ENCODE data around the gene CTCF. TPM values are rescaled to one million over a fixed set of nuclear protein-coding genes. Genes with fewer than 3 reads are reported as not detected.
"Not testable (repeated sequence)": the region's sequence is repeated elsewhere in the genome, so short reads cannot be mapped to it uniquely, and the experiment has no call there.

CTCF gene
- total and polyA plus RNA-seq, 7 experiments from 2014 or later: 49.8 to 78.6 (median 59.8) TPM

DNA sequence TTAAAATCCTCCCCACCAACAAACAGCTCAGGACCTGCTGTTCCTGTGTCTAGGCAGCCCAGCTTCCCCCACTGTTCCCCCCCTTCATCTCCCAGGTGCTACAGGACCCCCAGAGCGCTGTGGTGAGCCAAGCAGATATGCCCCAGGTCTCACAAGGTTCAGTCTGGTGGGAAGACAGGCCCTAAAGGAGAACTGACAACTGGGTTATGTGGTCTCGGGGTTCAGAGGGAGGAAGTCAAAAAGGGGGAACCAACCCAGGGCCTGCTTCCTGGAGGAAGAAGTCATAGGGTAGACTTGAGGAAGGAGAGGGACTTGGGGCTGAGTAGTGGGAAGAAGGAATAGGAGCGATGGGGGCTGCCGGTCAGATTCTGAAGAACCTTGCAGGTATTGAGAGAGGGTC, 31.1 kb upstream of the CTCF start:
- Mint-ChIP-seq H3K4me1 (peaks cover 24 to 38% (median 31%) of the 10 kb centered on the region in 7 donors), H3K27ac (peak overlapping the region in 2 of 9 donors; percentile 38 to 41), H3K27me3 (peaks cover 0 to 70% (median 11%) of the 10 kb centered on the region in 5 donors), H3K9me3 (peaks cover 0 to 2% (median 0%) of the 10 kb centered on the region in 11 donors), H3K36me3 (no peaks in the 10 kb centered on the region), H3K4me3 (peak overlapping the region in 3 of 10 donors; percentile 25 to 90 (median 56))
- ATAC-seq: peak; percentile 55
- H3K27me3 ChIP-seq (ENCODE audit: control insufficient read depth in 2 of 2, insufficient read depth in 2 of 2, low read length in 2 of 2): peaks cover 4 to 9% of the 10 kb centered on the region in 2 donors
- intact Hi-C loops (cut with micrococcal nuclease): no loop called here
- CTCF ChIA-PET: interaction anchor here (0.6 to 6.0 kb wide), 2 partner anchors 10 to 129 kb away, joined by 3 to 48 read pairs; partner anchors contain the start of gene ACD
- POLR2A ChIA-PET: interaction anchor here (1.1 to 1.2 kb wide), 2 partner anchors 10 to 32 kb away, joined by 3 to 5 read pairs; no protein-coding TSS in a partner anchor
- no peak overlapping the region for H3K27ac ChIP-seq (ENCODE audit: low read depth, low read length)
- no peak overlapping the region for H3K4me3 ChIP-seq (ENCODE audit: low read length)
- peaks cover 11 to 22% of the 10 kb centered on the region in 2 donors for H3K4me1 ChIP-seq (ENCODE audit: control insufficient read depth in 2 of 2, insufficient read depth in 2 of 2, low read length in 2 of 2)
- no peaks in the 10 kb centered on the region for H3K36me3 ChIP-seq (ENCODE audit: control insufficient read depth in 2 of 3, insufficient read depth in 3 of 3, low read length in 3 of 3)
- DNase-seq: no peak
- no peaks in the 10 kb centered on the region for H3K9me3 ChIP-seq (ENCODE audit: control insufficient read depth in 2 of 3, low read length in 3 of 3)

DNA sequence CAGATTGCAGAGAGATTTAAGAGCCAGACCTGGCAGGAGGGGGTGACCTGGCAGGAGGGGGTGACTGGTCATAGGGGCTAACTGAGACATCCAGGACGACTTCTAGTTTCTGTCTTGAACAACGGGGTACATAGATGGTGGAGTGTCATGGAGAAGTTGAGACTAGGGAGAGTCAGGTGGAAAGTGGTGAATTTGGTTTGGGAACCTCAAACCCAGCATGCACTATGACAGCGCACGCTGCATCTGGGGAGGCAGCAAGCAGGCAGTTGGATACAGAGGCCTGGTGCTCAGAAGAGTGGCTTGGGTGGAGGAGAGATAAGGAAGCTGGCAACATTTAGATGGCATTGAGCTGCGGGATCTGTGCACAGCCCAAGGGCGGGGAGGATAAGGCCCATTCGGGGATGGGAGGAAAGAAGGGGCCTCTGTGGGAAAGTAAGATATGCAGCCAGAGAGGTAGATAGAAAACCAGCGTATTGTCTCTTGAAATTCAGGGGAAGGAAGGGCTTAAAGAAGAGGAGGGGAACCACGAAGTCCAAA, 29.2 kb upstream of the CTCF start:
- peaks cover 11 to 22% of the 10 kb centered on the region in 2 donors for H3K4me1 ChIP-seq (ENCODE audit: control insufficient read depth in 2 of 2, insufficient read depth in 2 of 2, low read length in 2 of 2)
- ATAC-seq (no peak), DNase-seq (no peak)
- Mint-ChIP-seq H3K36me3 (no peaks in the 10 kb centered on the region), H3K4me3 (peak overlapping the region in 1 of 10 donors; percentile 2), H3K27me3 (peaks cover 0 to 64% (median 11%) of the 10 kb centered on the region in 5 donors), H3K27ac (peak overlapping the region in 3 of 9 donors; percentile 14 to 29 (median 16)), H3K9me3 (peaks cover 0 to 3% (median 0%) of the 10 kb centered on the region in 11 donors), H3K4me1 (peaks cover 32 to 49% (median 38%) of the 10 kb centered on the region in 7 donors)
- H3K9me3 ChIP-seq (ENCODE audit: control insufficient read depth in 2 of 3, low read length in 3 of 3): no peaks in the 10 kb centered on the region
- H3K27me3 ChIP-seq (ENCODE audit: control insufficient read depth in 2 of 2, insufficient read depth in 2 of 2, low read length in 2 of 2): peaks cover 4 to 9% of the 10 kb centered on the region in 2 donors
- no peak overlapping the region for H3K27ac ChIP-seq (ENCODE audit: low read depth, low read length)
- H3K4me3 ChIP-seq (ENCODE audit: low read length): no peak overlapping the region
- ChIA-PET POLR2A (interaction anchor here (0.6 to 1.8 kb wide), 9 partner anchors 8 to 171 kb away, joined by 3 to 10 read pairs (median 4); partner anchors contain the start of gene CTCF), CTCF (interaction anchor here (0.6 to 6.0 kb wide), 4 partner anchors 12 to 306 kb away, joined by 3 to 48 read pairs (median 4); no protein-coding TSS in a partner anchor)
- intact Hi-C loops (cut with micrococcal nuclease): no loop called here
- H3K36me3 ChIP-seq (ENCODE audit: control insufficient read depth in 2 of 3, insufficient read depth in 3 of 3, low read length in 3 of 3): peaks cover 0 to 2% (median 0%) of the 10 kb centered on the region in 3 experiments

DNA sequence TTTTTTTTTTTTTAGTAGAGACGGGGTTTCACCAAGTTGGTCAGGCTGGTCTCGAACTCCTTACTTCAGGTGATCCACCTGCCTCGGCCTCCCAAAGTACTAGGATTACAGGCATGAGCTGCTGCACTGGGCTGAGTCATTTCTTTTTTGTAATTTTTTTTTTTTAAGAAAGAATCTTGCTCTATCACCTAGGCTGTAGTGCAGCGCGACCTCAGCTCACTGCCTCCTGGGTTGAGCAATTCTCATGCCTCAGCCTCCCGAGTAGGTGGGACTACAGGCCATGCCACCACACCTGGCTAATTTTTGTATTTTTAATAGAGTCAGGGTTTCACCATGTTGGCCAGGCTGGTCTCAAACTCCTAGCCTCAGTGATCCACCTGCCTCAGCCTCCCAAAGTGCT, 28.3 kb upstream of the CTCF start:
- H3K36me3 Mint-ChIP-seq; H3K27ac Mint-ChIP-seq; H3K27me3 ChIP-seq (ENCODE audit: control insufficient read depth in 2 of 2, insufficient read depth in 2 of 2, low read length in 2 of 2); intact Hi-C loops (cut with micrococcal nuclease); H3K27ac ChIP-seq (ENCODE audit: low read depth, low read length); H3K36me3 ChIP-seq (ENCODE audit: control insufficient read depth in 2 of 3, insufficient read depth in 3 of 3, low read length in 3 of 3); DNase-seq; H3K4me3 Mint-ChIP-seq; H3K4me3 ChIP-seq (ENCODE audit: low read length); H3K9me3 ChIP-seq (ENCODE audit: control insufficient read depth in 2 of 3, low read length in 3 of 3); ATAC-seq; H3K9me3 Mint-ChIP-seq: not testable (repeated sequence)
- CTCF ChIA-PET: interaction anchor here (6.0 kb wide), 1 partner anchor 13 kb away, joined by 48 read pairs; no protein-coding TSS in a partner anchor
- POLR2A ChIA-PET: interaction anchor here (0.7 to 1.5 kb wide), 2 partner anchors 134 to 189 kb away, joined by 3 to 4 read pairs; no protein-coding TSS in a partner anchor
- H3K27me3 Mint-ChIP-seq: peaks cover 0 to 64% (median 11%) of the 10 kb centered on the region in 5 donors
- H3K4me1 Mint-ChIP-seq: peaks cover 35 to 53% (median 41%) of the 10 kb centered on the region in 7 donors
- H3K4me1 ChIP-seq (ENCODE audit: control insufficient read depth in 2 of 2, insufficient read depth in 2 of 2, low read length in 2 of 2): peaks cover 12 to 26% of the 10 kb centered on the region in 2 donors

DNA sequence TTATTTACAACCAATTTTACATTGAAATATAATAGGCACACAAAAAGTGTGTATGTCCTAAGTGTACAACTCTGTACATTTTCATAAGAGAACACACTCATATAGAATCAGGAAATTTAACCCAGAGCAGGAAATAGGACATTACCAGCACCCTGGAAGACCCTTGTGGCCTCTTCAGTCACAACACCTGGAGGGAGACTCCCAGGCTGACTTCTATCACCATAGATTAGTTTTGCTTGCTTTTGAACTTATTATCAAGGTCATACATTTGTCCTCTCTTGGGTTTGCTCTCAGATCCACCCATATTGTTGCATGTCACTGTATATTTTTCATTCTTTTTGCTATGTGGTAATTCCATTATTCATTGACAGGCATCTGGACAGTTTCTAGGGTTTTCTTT, 27.9 kb upstream of the CTCF start:
- Mint-ChIP-seq H3K27ac (no peak overlapping the region), H3K9me3 (peaks cover 0 to 3% (median 0%) of the 10 kb centered on the region in 11 donors), H3K4me1 (peaks cover 37 to 54% (median 45%) of the 10 kb centered on the region in 7 donors), H3K36me3 (peaks cover 0 to 7% (median 0%) of the 10 kb centered on the region in 5 donors), H3K4me3 (peak overlapping the region in 1 of 10 donors; percentile 41), H3K27me3 (peaks cover 0 to 61% (median 10%) of the 10 kb centered on the region in 5 donors)
- H3K9me3 ChIP-seq (ENCODE audit: control insufficient read depth in 2 of 3, low read length in 3 of 3): no peaks in the 10 kb centered on the region
- intact Hi-C loops (cut with micrococcal nuclease): no loop called here
- no peak overlapping the region for H3K27ac ChIP-seq (ENCODE audit: low read depth, low read length)
- H3K4me3 ChIP-seq (ENCODE audit: low read length): no peak overlapping the region
- no peak for DNase-seq
- CTCF ChIA-PET: interaction anchor here (0.9 to 6.0 kb wide), 2 partner anchors 13 kb away, joined by 6 to 48 read pairs; no protein-coding TSS in a partner anchor
- POLR2A ChIA-PET: interaction anchor here (0.7 to 1.5 kb wide), 2 partner anchors 134 to 189 kb away, joined by 3 to 4 read pairs; no protein-coding TSS in a partner anchor
- ATAC-seq: no peak
- H3K4me1 ChIP-seq (ENCODE audit: control insufficient read depth in 2 of 2, insufficient read depth in 2 of 2, low read length in 2 of 2): peaks cover 12 to 26% of the 10 kb centered on the region in 2 donors
- peaks cover 4 to 8% of the 10 kb centered on the region in 2 donors for H3K27me3 ChIP-seq (ENCODE audit: control insufficient read depth in 2 of 2, insufficient read depth in 2 of 2, low read length in 2 of 2)
- peaks cover 0 to 4% (median 0%) of the 10 kb centered on the region in 3 experiments for H3K36me3 ChIP-seq (ENCODE audit: control insufficient read depth in 2 of 3, insufficient read depth in 3 of 3, low read length in 3 of 3)

DNA sequence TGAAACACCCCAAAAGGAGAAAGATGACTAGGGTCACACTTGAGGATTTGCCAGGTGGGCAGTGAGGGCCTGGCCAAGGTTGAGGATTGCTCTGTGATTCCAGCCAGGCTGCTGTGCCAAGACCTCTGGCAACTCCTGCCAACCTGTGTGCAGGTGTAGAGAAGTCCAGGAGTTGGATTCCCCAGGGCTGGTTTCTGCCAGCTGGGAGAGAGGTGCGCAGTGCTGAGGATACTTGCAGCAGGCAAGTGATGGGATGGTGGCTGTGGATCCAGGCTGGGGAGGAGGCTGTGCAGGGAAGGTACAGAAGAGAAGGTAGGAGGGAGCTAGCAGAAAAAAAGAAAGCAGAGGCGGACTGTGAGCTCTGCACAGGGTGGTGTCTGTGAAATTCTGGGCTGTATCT, 27.1 kb upstream of the CTCF start:
- CTCF ChIA-PET: interaction anchor here (0.7 to 0.9 kb wide), 2 partner anchors 9 to 14 kb away, joined by 3 to 6 read pairs; no protein-coding TSS in a partner anchor
- Histone ChIP-seq H3K9me3 (ENCODE audit: control insufficient read depth in 2 of 3, low read length in 3 of 3) (no peaks in the 10 kb centered on the region), H3K27me3 (ENCODE audit: control insufficient read depth in 2 of 2, insufficient read depth in 2 of 2, low read length in 2 of 2) (peaks cover 4 to 5% of the 10 kb centered on the region in 2 donors), H3K4me3 (ENCODE audit: low read length) (no peak overlapping the region), H3K27ac (ENCODE audit: low read depth, low read length) (no peak overlapping the region), H3K4me1 (ENCODE audit: control insufficient read depth in 2 of 2, insufficient read depth in 2 of 2, low read length in 2 of 2) (peaks cover 6 to 18% of the 10 kb centered on the region in 2 donors), H3K36me3 (ENCODE audit: control insufficient read depth in 2 of 3, insufficient read depth in 3 of 3, low read length in 3 of 3) (peaks cover 0 to 11% (median 0%) of the 10 kb centered on the region in 3 experiments)
- DNase-seq (no peak), ATAC-seq (no peak)
- Mint-ChIP-seq H3K36me3 (peaks cover 0 to 9% (median 0%) of the 10 kb centered on the region in 5 donors), H3K27ac (peak overlapping the region in 5 of 9 donors; percentile 9 to 87 (median 68)), H3K4me3 (peak overlapping the region in 6 of 10 donors; percentile 1 to 88 (median 46)), H3K4me1 (peaks cover 31 to 52% (median 42%) of the 10 kb centered on the region in 7 donors), H3K9me3 (peaks cover 0 to 3% (median 0%) of the 10 kb centered on the region in 11 donors), H3K27me3 (peaks cover 0 to 56% (median 5%) of the 10 kb centered on the region in 5 donors)
- intact Hi-C loops (cut with micrococcal nuclease): loop anchor here in 1 of 2 donors (5.0 kb wide), 1 partner anchor 272 kb away; the partner anchor contains the start of genes RANBP10 and TSNAXIP1
- POLR2A ChIA-PET: interaction anchor here (1.5 kb wide), 1 partner anchor 133 kb away, joined by 3 read pairs; no protein-coding TSS in a partner anchor

DNA sequence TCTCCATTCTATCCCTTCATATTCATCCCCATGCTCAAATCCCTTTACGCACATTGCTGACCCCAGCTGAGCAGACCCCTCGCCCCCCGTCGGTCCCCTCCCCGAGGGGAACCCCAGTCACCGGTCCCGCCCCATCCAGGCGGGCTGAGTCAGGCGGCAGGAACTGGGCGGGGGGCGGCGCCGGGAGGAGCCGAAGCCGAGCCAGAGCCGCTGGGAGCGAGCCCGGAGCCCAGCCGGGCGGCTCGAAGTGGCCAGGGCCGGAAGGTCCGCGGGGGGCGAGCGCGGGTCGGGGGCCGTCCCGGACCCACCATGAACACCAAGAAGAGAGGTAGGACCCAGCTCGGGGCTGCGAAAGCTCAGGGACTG, 25.1 kb upstream of the CTCF start:
- peaks cover 6% of the 10 kb centered on the region in 2 donors for H3K4me1 ChIP-seq (ENCODE audit: control insufficient read depth in 2 of 2, insufficient read depth in 2 of 2, low read length in 2 of 2)
- Mint-ChIP-seq H3K27me3 (peaks cover 0 to 42% (median 0%) of the 10 kb centered on the region in 5 donors), H3K4me3 (peak overlapping the region; percentile 68 to 91 (median 85)), H3K27ac (peak overlapping the region; percentile 54 to 91 (median 82)), H3K36me3 (peaks cover 0 to 21% (median 6%) of the 10 kb centered on the region in 5 donors), H3K9me3 (peaks cover 0 to 3% (median 0%) of the 10 kb centered on the region in 11 donors), H3K4me1 (peaks cover 29 to 51% (median 42%) of the 10 kb centered on the region in 7 donors)
- peak overlapping the region; percentile 82 for H3K27ac ChIP-seq (ENCODE audit: low read depth, low read length)
- H3K9me3 ChIP-seq (ENCODE audit: control insufficient read depth in 2 of 3, low read length in 3 of 3): no peaks in the 10 kb centered on the region
- ChIA-PET POLR2A (interaction anchor here (0.9 to 20.8 kb wide), 13 partner anchors 8 to 469 kb away, joined by 3 to 581 read pairs (median 7); partner anchors contain the start of genes ACD, ATP6V0D1, C16orf86 and CARMIL2), CTCF (interaction anchor here (0.6 to 4.1 kb wide), 8 partner anchors 10 to 403 kb away, joined by 3 to 34 read pairs (median 6); partner anchors contain the start of gene ATP6V0D1)
- DNase-seq (peak in 2 of 9 donors; percentile 58 to 69), ATAC-seq (peak; percentile 63)
- H3K36me3 ChIP-seq (ENCODE audit: control insufficient read depth in 2 of 3, insufficient read depth in 3 of 3, low read length in 3 of 3): peaks cover 0 to 27% (median 0%) of the 10 kb centered on the region in 3 experiments
- H3K27me3 ChIP-seq (ENCODE audit: control insufficient read depth in 2 of 2, insufficient read depth in 2 of 2, low read length in 2 of 2): no peaks in the 10 kb centered on the region
- H3K4me3 ChIP-seq (ENCODE audit: low read length): peak overlapping the region; percentile 68
- intact Hi-C loops (cut with micrococcal nuclease): loop anchor here (1.0 to 5.0 kb wide), 4 partner anchors 16 to 270 kb away; partner anchors contain the start of genes RANBP10 (in 1 of the 2) and TSNAXIP1 (in 1 of the 2)

Measured in naive thymus-derived CD4-positive, alpha-beta T cell (primary cell).